Lung (tissue), 12 donors: ENCODE results near the gene HEG1. TPM values are rescaled to one million over a fixed set of nuclear protein-coding genes. Genes with fewer than 3 reads are reported as not detected.
"Not testable (repeated sequence)": the region's sequence is repeated elsewhere in the genome, so short reads cannot be mapped to it uniquely, and the experiment has no call there.

Experiments used
- ATAC-seq: fragments of 200-7000 bp; cut with Tn5 transposase; one replicate; pipeline ENCODE4 v1.9.1; 2020; ENCODE audit warnings: moderate number of reproducible peaks; ENCODE audit not compliant: insufficient read depth, low FRiP score
- DNase-seq, 3 donors: peaks; one replicate each; pipeline ENCODE4 v3.0.0-alpha.2; 2013 to 2017
- H3K27ac ChIP-seq, 2 donors: one replicate each; pipeline ENCODE4 v1.5.1; 2013; ENCODE audit warnings: mild to moderate bottlenecking in 2 of 2, moderate library complexity in 2 of 2, control low read depth in 1 of 2, inconsistent platforms in 1 of 2, low read depth in 1 of 2, low read length in 1 of 2
- H3K27me3 ChIP-seq, 3 donors: one replicate each; pipeline ENCODE4 v1.5.1; 2013; ENCODE audit warnings: low read length in 2 of 3; ENCODE audit not compliant: control insufficient read depth in 3 of 3, insufficient read depth in 3 of 3
- H3K36me3 ChIP-seq, 4 donors: one replicate each; pipeline ENCODE4 v1.5.1; 2013; ENCODE audit warnings: low read length in 4 of 4, mild to moderate bottlenecking in 1 of 4, moderate library complexity in 1 of 4; ENCODE audit not compliant: control insufficient read depth in 4 of 4, insufficient read depth in 4 of 4
- H3K4me1 ChIP-seq, 5 donors: one replicate each; pipeline ENCODE4 v1.5.1; 2013; ENCODE audit warnings: low read length in 5 of 5, mild to moderate bottlenecking in 2 of 5, moderate library complexity in 1 of 5; ENCODE audit not compliant: control insufficient read depth in 5 of 5, insufficient read depth in 5 of 5
- H3K4me3 ChIP-seq: one replicate; pipeline ENCODE4 v1.5.1; 2013; ENCODE audit warnings: mild to moderate bottlenecking, control low read depth, moderate library complexity
- H3K9ac ChIP-seq, 2 donors: one replicate each; pipeline ENCODE4 v1.5.1; 2013; ENCODE audit warnings: low read length in 2 of 2, control low read depth in 1 of 2; ENCODE audit not compliant: insufficient read depth in 1 of 2
- H3K9me3 ChIP-seq, 4 donors: one replicate each; pipeline ENCODE4 v1.5.1; 2013; ENCODE audit warnings: low read length in 3 of 4, mild to moderate bottlenecking in 1 of 4, moderate library complexity in 1 of 4; ENCODE audit not compliant: control insufficient read depth in 4 of 4, insufficient read depth in 3 of 4
- WGBS, 2 donors: extraction: QIAGEN DNeasy Blood & Tissue Kit; methylation state at CpG; one replicate each; pipeline ENCODE4 v1.1.7; 2013; 5-methylcytosine and 5-hydroxymethylcytosine counted together
- polyA plus RNA-seq, 2 donors: library from polyadenylated mRNA; stranded (reverse); fragments of 200-250 nt; gene quantifications; one replicate each; pipeline ENCODE4 v1.2.1, GENCODE V29; 2013
- total RNA-seq, 2 donors: library from RNA; depleted of rRNA in 1 of 2; stranded (reverse); fragments of >200 nt in 1 of 2; gene quantifications; one replicate each; pipeline ENCODE4 v1.2.1, GENCODE V29; 2014 to 2021
- TF ChIP-seq, protein P1 (sequence below): IDR thresholded peaks from 2 replicates; pipeline ENCODE4 v1.5.1; 2012; ENCODE audit warnings: mild to moderate bottlenecking; ENCODE audit errors: control extremely low read depth, extremely low read depth
- donor health status: control.
- donor health status: control.
- donor health status: Bipolar disorder and iron deficiency.
- donor health status: healthy.
- donor health status: DM: yes; HTN: yes; CAD: no.

HEG1 gene
- total and polyA plus RNA-seq, 4 donors = 18.0 to 115 (median 65.7) TPM

DNA sequence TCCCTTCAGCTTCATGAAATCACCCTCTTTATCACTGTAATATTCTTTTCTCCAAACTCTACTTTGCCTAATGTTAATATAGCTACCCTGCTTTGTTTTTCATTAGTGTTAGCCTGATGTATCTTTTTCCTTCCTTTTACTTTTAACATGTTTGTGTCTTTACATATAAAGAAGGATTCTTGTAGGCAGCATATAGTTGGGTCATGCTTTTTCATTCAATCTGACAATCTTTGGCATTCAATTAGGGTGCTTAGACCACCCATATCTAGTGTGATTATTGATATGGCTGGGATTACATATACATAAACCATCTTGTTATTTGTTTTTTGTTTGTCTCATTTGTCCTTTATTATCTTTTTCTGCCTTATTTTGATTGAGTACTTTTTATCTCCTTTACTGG lies 34.9 kb upstream of the HEG1 start:
- DNase-seq (no peak), ATAC-seq (no peak)
- H3K27ac ChIP-seq = no peak overlapping the region

DNA sequence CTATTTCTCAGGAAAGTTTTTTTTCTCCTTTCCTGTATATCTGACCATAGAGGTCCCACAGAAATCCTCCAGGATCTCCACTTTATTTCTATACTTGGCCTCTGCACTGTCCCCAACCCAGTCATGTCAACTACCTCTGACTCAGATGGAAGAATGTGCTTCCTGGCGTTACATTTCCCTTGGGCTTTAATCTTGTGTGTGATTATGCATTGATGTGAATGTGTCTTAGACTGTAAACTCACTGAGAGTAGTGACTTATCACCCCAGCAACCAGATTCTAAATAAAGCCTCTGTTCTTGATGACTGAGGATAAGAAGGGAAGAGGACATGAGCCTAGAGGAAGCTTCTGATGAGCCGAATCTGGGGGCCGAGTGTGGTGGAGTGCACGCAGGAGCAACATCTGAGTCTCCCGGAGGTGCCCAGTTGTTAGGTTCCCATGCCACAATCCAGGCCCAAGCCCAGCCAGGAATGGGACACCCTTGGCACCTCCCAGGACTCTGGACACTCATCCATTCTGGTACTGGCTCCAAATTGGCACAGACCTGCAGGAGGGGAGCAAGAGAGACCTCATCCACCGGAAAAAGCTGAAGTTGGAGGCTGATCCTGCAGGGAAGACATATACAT lies 32.1 kb upstream of the HEG1 start:
- no peak overlapping the region for H3K4me3 ChIP-seq
- H3K27me3 ChIP-seq = no peaks in the 10 kb centered on the region
- WGBS, 2 donors = 79 to 90% methylated on average over 6 of the region's 6 CpGs
- H3K27ac ChIP-seq = peak overlapping the region in 1 of 2 donors; percentile 33
- H3K9ac ChIP-seq = no peak overlapping the region
- H3K36me3 ChIP-seq = no peaks in the 10 kb centered on the region
- ATAC-seq = no peak
- TF ChIP-seq, protein P1, sequence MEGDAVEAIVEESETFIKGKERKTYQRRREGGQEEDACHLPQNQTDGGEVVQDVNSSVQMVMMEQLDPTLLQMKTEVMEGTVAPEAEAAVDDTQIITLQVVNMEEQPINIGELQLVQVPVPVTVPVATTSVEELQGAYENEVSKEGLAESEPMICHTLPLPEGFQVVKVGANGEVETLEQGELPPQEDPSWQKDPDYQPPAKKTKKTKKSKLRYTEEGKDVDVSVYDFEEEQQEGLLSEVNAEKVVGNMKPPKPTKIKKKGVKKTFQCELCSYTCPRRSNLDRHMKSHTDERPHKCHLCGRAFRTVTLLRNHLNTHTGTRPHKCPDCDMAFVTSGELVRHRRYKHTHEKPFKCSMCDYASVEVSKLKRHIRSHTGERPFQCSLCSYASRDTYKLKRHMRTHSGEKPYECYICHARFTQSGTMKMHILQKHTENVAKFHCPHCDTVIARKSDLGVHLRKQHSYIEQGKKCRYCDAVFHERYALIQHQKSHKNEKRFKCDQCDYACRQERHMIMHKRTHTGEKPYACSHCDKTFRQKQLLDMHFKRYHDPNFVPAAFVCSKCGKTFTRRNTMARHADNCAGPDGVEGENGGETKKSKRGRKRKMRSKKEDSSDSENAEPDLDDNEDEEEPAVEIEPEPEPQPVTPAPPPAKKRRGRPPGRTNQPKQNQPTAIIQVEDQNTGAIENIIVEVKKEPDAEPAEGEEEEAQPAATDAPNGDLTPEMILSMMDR = no peak
- H3K4me1 ChIP-seq = peaks cover 0 to 8% (median 0%) of the 10 kb centered on the region in 5 donors
- no peaks in the 10 kb centered on the region for H3K9me3 ChIP-seq
- peak in 2 of 3 donors; percentile 8 to 29 for DNase-seq

More for the DNA sequence above, 34.9 kb upstream of the HEG1 start:
- peaks cover 0 to 8% (median 0%) of the 10 kb centered on the region in 5 donors for H3K4me1 ChIP-seq
- H3K9me3 ChIP-seq = peaks cover 0 to 3% (median 0%) of the 10 kb centered on the region in 4 donors
- no peak overlapping the region for H3K9ac ChIP-seq
- H3K4me3 ChIP-seq = no peak overlapping the region
- TF ChIP-seq, protein P1 = no peak
- H3K36me3 ChIP-seq = no peaks in the 10 kb centered on the region
- H3K27me3 ChIP-seq = no peaks in the 10 kb centered on the region

DNA sequence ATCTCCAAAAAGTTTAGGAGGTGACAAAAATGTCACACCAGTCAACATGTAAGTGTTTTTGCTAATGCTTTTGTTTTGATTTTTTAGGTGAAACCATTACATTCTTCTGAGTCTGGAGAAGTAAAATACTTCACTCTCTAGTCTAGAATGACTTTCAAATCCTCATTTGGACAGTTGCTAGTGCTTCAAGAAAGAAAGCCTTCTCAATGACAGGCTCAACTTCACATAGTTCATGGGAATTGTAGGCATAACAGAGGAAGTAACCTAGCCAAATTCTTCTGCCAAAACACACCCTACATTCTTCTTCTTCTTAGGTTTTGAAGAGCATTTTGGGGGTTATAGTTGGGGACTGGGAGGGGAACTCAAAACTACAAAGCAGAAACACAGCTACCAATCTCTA lies 29.4 kb upstream of the HEG1 start:
- H3K9me3 ChIP-seq = no peaks in the 10 kb centered on the region
- no peak overlapping the region for H3K27ac ChIP-seq
- no peak overlapping the region for H3K9ac ChIP-seq
- H3K4me3 ChIP-seq = no peak overlapping the region
- peaks cover 0 to 8% (median 0%) of the 10 kb centered on the region in 5 donors for H3K4me1 ChIP-seq
- ATAC-seq = no peak
- H3K36me3 ChIP-seq = no peaks in the 10 kb centered on the region
- no peak for DNase-seq
- H3K27me3 ChIP-seq = no peaks in the 10 kb centered on the region
- TF ChIP-seq, protein P1 = no peak

DNA sequence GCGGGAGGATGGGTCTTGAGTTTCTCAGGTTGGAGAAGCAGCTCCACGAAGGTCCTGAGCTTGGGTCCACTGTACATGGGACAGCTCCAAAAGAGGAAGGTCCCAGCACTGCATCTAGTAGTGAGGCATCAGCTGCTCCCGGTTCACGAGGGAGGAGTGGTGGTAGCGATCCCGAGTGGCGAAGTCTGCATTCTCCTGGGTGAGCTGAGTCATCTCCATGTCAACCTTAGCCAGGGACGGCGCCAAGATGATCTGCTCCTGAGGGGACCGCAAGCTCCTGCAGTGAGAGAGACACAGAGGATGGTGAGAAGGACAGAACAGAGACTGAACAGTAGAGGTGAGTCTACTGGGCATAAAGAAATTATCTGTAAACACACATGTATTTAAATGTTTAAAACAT lies 28.0 kb upstream of the HEG1 start:
- Histone ChIP-seq H3K9ac (no peak overlapping the region), H3K4me1 (peaks cover 0 to 8% (median 0%) of the 10 kb centered on the region in 5 donors), H3K36me3 (no peaks in the 10 kb centered on the region), H3K27me3 (no peaks in the 10 kb centered on the region), H3K9me3 (no peaks in the 10 kb centered on the region), H3K4me3 (no peak overlapping the region), H3K27ac (no peak overlapping the region)
- ATAC-seq = no peak
- 78 to 84% methylated on average over 10 of the region's 10 CpGs for WGBS, 2 donors
- no peak for DNase-seq
- TF ChIP-seq, protein P1 = no peak

DNA sequence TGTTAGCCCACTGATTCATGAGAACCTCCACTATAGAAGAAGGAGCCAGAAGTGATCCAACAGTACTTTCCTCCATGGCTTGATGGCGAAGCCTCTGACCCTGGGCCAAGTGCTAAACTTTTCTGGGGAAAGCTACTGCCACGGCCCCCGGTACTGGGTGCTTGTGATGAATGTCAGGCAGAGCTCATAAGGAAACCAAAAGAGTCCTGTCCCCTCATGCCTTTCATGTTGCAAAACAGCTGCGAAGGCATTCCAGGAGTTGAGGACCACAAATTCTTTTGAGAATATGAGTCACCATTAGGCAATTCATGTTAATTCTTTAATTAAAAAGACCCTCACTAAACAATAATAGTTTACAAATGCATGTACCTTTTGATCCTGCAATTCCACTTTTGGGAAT lies 26.5 kb upstream of the HEG1 start:
- H3K4me1 ChIP-seq, H3K36me3 ChIP-seq, H3K9me3 ChIP-seq, DNase-seq, H3K9ac ChIP-seq, H3K27ac ChIP-seq, ATAC-seq, H3K4me3 ChIP-seq, H3K27me3 ChIP-seq: not testable (repeated sequence)
- WGBS, 2 donors = 69 to 80% methylated on average over 4 of the region's 4 CpGs
